ENCODE measurements around the gene RNF128.
"Not testable (repeated sequence)": the region's sequence is repeated elsewhere in the genome, so short reads cannot be mapped to it uniquely, and the experiment has no call there.

- TF ChIP-seq CTCF (IDR thresholded peaks at IDR 0.05); EZH2 (IDR thresholded peaks at IDR 0.05; ENCODE audit: borderline replicate concordance, insufficient read depth, low read depth, low read length, poor library complexity, severe bottlenecking): not testable (repeated sequence)
Measured at GRCh38 chrX:106814093-106814492, 87.6 kb downstream of the RNF128 start.

All from B cell (primary cell).